Liver (tissue), 9 donors: ENCODE measurements around the gene MAGEC1. TPM values are rescaled to one million over a fixed set of nuclear protein-coding genes. Genes with fewer than 3 reads are reported as not detected.

Experiments used
- DNase-seq: peaks from one replicate; pipeline ENCODE4 v3.0.0-alpha.2; 2017; ENCODE audit warnings: low spot score
- H3K27ac ChIP-seq, 2 donors: one replicate each; pipeline ENCODE4 v1.7.0; 2013; ENCODE audit warnings: inconsistent platforms in 2 of 2, low read length in 2 of 2, control low read depth in 1 of 2, low read depth in 1 of 2, mild to moderate bottlenecking in 1 of 2
- H3K27me3 ChIP-seq, 4 donors: one replicate each; pipeline versions ENCODE4 v1.6.1 to v1.7.0; 2013; ENCODE audit warnings: low read length in 3 of 4, inconsistent platforms in 1 of 4, mild to moderate bottlenecking in 1 of 4, moderate library complexity in 1 of 4; ENCODE audit not compliant: control insufficient read depth in 4 of 4, insufficient read depth in 4 of 4
- H3K36me3 ChIP-seq, 4 donors: one replicate each; pipeline versions ENCODE4 v1.6.1 to v1.7.0; 2013; ENCODE audit warnings: low read length in 3 of 4, mild to moderate bottlenecking in 3 of 4, low read depth in 1 of 4, moderate library complexity in 1 of 4; ENCODE audit not compliant: control insufficient read depth in 4 of 4, insufficient read depth in 3 of 4
- H3K4me1 ChIP-seq, 4 donors: one replicate each; pipeline versions ENCODE4 v1.6.1 to v1.7.0; 2013; ENCODE audit warnings: low read length in 3 of 4, mild to moderate bottlenecking in 3 of 4, moderate library complexity in 1 of 4; ENCODE audit not compliant: control insufficient read depth in 4 of 4, insufficient read depth in 4 of 4
- H3K4me3 ChIP-seq, 3 donors: one replicate each; pipeline versions ENCODE4 v1.6.1 to v1.7.0; 2013; ENCODE audit warnings: low read length in 3 of 3, control low read depth in 1 of 3, low read depth in 1 of 3, mild to moderate bottlenecking in 1 of 3
- H3K9ac ChIP-seq, 2 donors: one replicate each; pipeline ENCODE4 v1.7.0; 2013; ENCODE audit warnings: low read length in 2 of 2, mild to moderate bottlenecking in 2 of 2, moderate library complexity in 2 of 2, control low read depth in 1 of 2, low read depth in 1 of 2
- H3K9me3 ChIP-seq, 4 donors: one replicate each; pipeline versions ENCODE4 v1.6.1 to v1.7.0; 2013; ENCODE audit warnings: low read length in 3 of 4; ENCODE audit not compliant: control insufficient read depth in 4 of 4
- EGR1 ChIP-seq, 2 donors: IDR thresholded peaks; 2 replicates each; pipeline ENCODE4 v1.6.1; 2016 to 2018; ENCODE audit warnings: antibody characterized with exemption in 2 of 2, low read depth in 2 of 2
- FOXA2 ChIP-seq: IDR thresholded peaks from 2 replicates; pipeline ENCODE4 v1.6.1; 2016; ENCODE audit warnings: antibody characterized with exemption
- GABPA ChIP-seq, 2 donors: IDR thresholded peaks in 1 of 2; conservative IDR thresholded peaks in 1 of 2; 2 replicates each; pipeline ENCODE4 v1.6.1; 2016; ENCODE audit warnings: antibody characterized with exemption in 2 of 2, mild to moderate bottlenecking in 1 of 2, moderate library complexity in 1 of 2
- MAX ChIP-seq: IDR thresholded peaks from 2 replicates; pipeline ENCODE4 v1.6.1; 2016; ENCODE audit warnings: antibody characterized with exemption
- RAD21 ChIP-seq, 2 donors: IDR thresholded peaks; 2 replicates each; pipeline ENCODE4 v1.6.1; 2016; ENCODE audit warnings: antibody characterized with exemption in 2 of 2, mild to moderate bottlenecking in 2 of 2
- REST ChIP-seq: IDR thresholded peaks from 2 replicates; pipeline ENCODE4 v1.6.1; 2016; ENCODE audit warnings: antibody characterized with exemption, mild to moderate bottlenecking
- RXRA ChIP-seq, 2 donors: IDR thresholded peaks; 2 replicates each; pipeline ENCODE4 v1.6.1; 2017 to 2018; ENCODE audit warnings: antibody characterized with exemption in 2 of 2, mild to moderate bottlenecking in 1 of 2
- YY1 ChIP-seq: IDR thresholded peaks from 2 replicates; pipeline ENCODE4 v1.6.1; 2016; ENCODE audit warnings: antibody characterized with exemption, mild to moderate bottlenecking
- ZBTB33 ChIP-seq: IDR thresholded peaks from 2 replicates; pipeline ENCODE4 v1.6.1; 2016; ENCODE audit warnings: antibody characterized with exemption
- WGBS: extraction: QIAGEN DNeasy Blood & Tissue Kit; methylation state at CpG from one replicate; pipeline ENCODE4 v1.1.7; 2013; 5-methylcytosine and 5-hydroxymethylcytosine counted together
- polyA plus RNA-seq, 2 donors: library from polyadenylated mRNA; stranded (reverse) in 1 of 2; unstranded in 1 of 2; fragments of 200-250 nt in 1 of 2; fragments of >200 nt in 1 of 2; fragmentation: Nextera tagmentation in 1 of 2; extraction: Ambion mirVana in 1 of 2; gene quantifications; one replicate each; pipeline versions ENCODE4 v1.2.1 to v1.2.3, GENCODE V29; 2013 to 2015
- total RNA-seq, 2 donors: library from RNA; depleted of rRNA; stranded (reverse); fragments of >200 nt; gene quantifications; one replicate each; pipeline ENCODE4 v1.2.3, GENCODE V29; 2014
- donor health status: healthy.
- donor health status: healthy.
- donor health status: healthy.
- donor health status: healthy.
- donor health status: healthy.

The MAGEC1 gene
- total and polyA plus RNA-seq, 4 donors: not detected

- no peak for TF ChIP-seq REST
- no peak for TF ChIP-seq FOXA2
- no peak for TF ChIP-seq ZBTB33
Measured at GRCh38 chrX:141952603-141953002, 48.9 kb downstream of the MAGEC1 start (continued).

- Histone ChIP-seq H3K27ac (no peak overlapping the region), H3K9ac (no peak overlapping the region), H3K36me3 (no peaks in the 10 kb centered on the region), H3K9me3 (no peaks in the 10 kb centered on the region), H3K4me3 (no peak overlapping the region), H3K27me3 (no peaks in the 10 kb centered on the region), H3K4me1 (no peaks in the 10 kb centered on the region)
- WGBS: 54% methylated on average over 2 of the region's 2 CpGs
- no peak for DNase-seq
- no peak for TF ChIP-seq EGR1 (IDR thresholded peaks at IDR 0.05; ENCODE audit: low read depth in 2 of 2)
- TF ChIP-seq REST: no peak
- no peak for TF ChIP-seq RAD21 (IDR thresholded peaks at IDR 0.05)
- TF ChIP-seq MAX: no peak
- no peak for TF ChIP-seq YY1
- no peak for TF ChIP-seq RXRA (IDR thresholded peaks at IDR 0.05)
- TF ChIP-seq GABPA (IDR thresholded peaks at IDR 0.05 in 1 of 2, conservative IDR thresholded peaks at IDR 0.05 in 1 of 2): no peak
Measured at GRCh38 chrX:141958675-141959074, 55.0 kb downstream of the MAGEC1 start.

Other genes starting within 250 kb of the MAGEC1 start
- gene SPANXD, start 205.2 kb upstream of the MAGEC1 start, total RNA-seq: not detected
- gene SPANXD, start 205.2 kb upstream of the MAGEC1 start, polyA plus RNA-seq: not detected
- gene MAGEC3, start 65.6 kb upstream of the MAGEC1 start, total RNA-seq: not detected
- gene MAGEC3, start 65.6 kb upstream of the MAGEC1 start, polyA plus RNA-seq: not detected